Measurements from ENCODE around the gene ARMC7. TPM values are rescaled to one million over a fixed set of nuclear protein-coding genes. Genes with fewer than 3 reads are reported as not detected.

The ARMC7 gene
- total and polyA plus RNA-seq, 2 of the 13 experiments (the other 11 are each of a cell fraction or from before 2014, with no cell fraction given), result 3.9 to 4.2 TPM

- no peak for TF ChIP-seq ATF6 (CRISPR knock-in tag; conservative IDR thresholded peaks at IDR 0.05)
- 0 out of 2 replicates have a peak, but pooled peaks have one; percentile 72 for TF ChIP-seq ZNF543 (CRISPR knock-in tag; IDR thresholded peaks at IDR 0.05)
- peak; percentile 72 for TF ChIP-seq MAX (IDR thresholded peaks at IDR 0.05)
- TF ChIP-seq ARNT2 (CRISPR knock-in tag; IDR thresholded peaks at IDR 0.05; ENCODE audit: low read depth), result peak; percentile 91
- no peak for TF ChIP-seq ZNF629 (CRISPR knock-in tag; conservative IDR thresholded peaks at IDR 0.05)
- no peak for TF ChIP-seq ZBTB21 (CRISPR knock-in tag; IDR thresholded peaks at IDR 0.05)
- TF ChIP-seq ASH2L (IDR thresholded peaks at IDR 0.05; ENCODE audit: insufficient read length, low read depth, low read length), result peak; percentile 88
- peak; percentile 59; the same call in 1 of the 2 replicates for TF ChIP-seq HBP1 (CRISPR knock-in tag; IDR thresholded peaks at IDR 0.05; ENCODE audit: low read depth)
- TF ChIP-seq RFX5 (IDR thresholded peaks at IDR 0.05; ENCODE audit: low read depth, low read length), result peak; percentile 46; the same call in 1 of the 2 replicates
- TF ChIP-seq ARHGAP35 (CRISPR knock-in tag; IDR thresholded peaks at IDR 0.05; ENCODE audit: borderline replicate concordance), result peak; percentile 31; the same call in 1 of the 2 replicates
- TF ChIP-seq CHCHD3 (CRISPR knock-in tag; IDR thresholded peaks at IDR 0.05), result peak; percentile 85; the same call in 1 of the 2 replicates
- TF ChIP-seq SIN3B (IDR thresholded peaks at IDR 0.05; ENCODE audit: low read length), result peak; percentile 67
- TF ChIP-seq ATF7 (IDR thresholded peaks at IDR 0.05), result no peak
- no peak for TF ChIP-seq ATF7 (CRISPR knock-in tag; IDR thresholded peaks at IDR 0.05)
- 0 out of 2 replicates have a peak, but pooled peaks have one; percentile 19 for TF ChIP-seq RARA (CRISPR knock-in tag; IDR thresholded peaks at IDR 0.05)
- peak; percentile 93 for TF ChIP-seq ZSCAN5A (CRISPR knock-in tag; IDR thresholded peaks at IDR 0.05; ENCODE audit: borderline replicate concordance)
- peak; percentile 94 for TF ChIP-seq POGK (CRISPR knock-in tag; conservative IDR thresholded peaks at IDR 0.05)
- peak; percentile 71; the same call in 1 of the 2 replicates for TF ChIP-seq ZNF337 (CRISPR knock-in tag; IDR thresholded peaks at IDR 0.05; ENCODE audit: borderline replicate concordance, low read depth)
- TF ChIP-seq SALL1 (CRISPR knock-in tag; IDR thresholded peaks at IDR 0.05), result peak; percentile 76
- TF ChIP-seq MNT (IDR thresholded peaks at IDR 0.05), result peak; percentile 61; the same call in 1 of the 2 replicates
These were observed 44.7 kb downstream of the ARMC7 start, which contains the start of gene JPT1 (continued) for GRCh38 chr17:75154195-75155106.
